ENCODE data around the gene CLASRP.

DNA sequence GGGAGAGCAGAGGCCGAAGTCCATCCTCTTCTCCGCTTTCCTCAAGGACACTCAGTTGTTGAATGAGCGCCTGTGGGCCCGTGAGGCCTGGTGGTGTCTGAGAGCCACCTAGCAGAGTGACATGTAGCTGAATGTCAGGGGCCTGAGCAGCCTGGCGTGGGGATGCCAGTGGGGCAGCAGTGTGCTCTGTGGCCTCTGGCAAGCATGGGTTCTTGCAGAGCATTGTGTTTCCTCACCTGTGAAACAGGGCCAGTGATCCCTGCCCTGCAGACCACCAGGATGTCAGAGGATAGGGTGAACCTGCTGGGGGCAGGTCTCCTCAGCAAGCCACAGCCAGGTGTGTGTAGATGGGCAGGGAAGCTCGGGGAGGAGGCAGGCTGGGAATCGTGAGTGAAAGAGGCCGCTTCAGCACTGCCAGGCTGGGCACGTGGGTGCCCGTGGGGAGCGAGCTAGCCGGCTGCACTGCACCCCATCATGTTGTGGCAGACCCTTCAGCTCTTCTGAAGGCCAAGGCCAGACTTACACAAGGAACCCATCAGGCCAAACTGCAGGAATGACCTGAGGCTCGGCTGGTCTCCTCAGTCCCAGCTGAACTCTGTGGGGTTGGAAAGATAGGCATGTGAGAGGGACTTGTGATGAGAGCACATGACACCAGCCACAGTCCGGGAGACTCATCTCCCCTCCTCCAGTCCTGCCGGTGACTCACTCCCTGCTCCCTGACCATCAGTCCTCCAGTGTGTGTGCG lies 59.1 kb downstream of the CLASRP start:
- TF ChIP-seq, protein P1, sequence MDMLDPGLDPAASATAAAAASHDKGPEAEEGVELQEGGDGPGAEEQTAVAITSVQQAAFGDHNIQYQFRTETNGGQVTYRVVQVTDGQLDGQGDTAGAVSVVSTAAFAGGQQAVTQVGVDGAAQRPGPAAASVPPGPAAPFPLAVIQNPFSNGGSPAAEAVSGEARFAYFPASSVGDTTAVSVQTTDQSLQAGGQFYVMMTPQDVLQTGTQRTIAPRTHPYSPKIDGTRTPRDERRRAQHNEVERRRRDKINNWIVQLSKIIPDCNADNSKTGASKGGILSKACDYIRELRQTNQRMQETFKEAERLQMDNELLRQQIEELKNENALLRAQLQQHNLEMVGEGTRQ (CRISPR knock-in tag; IDR thresholded peaks at IDR 0.05): no peak
- no peak for TF ChIP-seq CTCF (IDR thresholded peaks at IDR 0.05)
- TF ChIP-seq FOXJ3 (CRISPR knock-in tag; IDR thresholded peaks at IDR 0.05; ENCODE audit: borderline replicate concordance): no peak
- TF ChIP-seq ZNF138 (CRISPR knock-in tag; conservative IDR thresholded peaks at IDR 0.05): no peak
- TF ChIP-seq ETV6 (CRISPR knock-in tag; IDR thresholded peaks at IDR 0.05): no peak
- TF ChIP-seq TCF7 (CRISPR knock-in tag; IDR thresholded peaks at IDR 0.05; ENCODE audit: low read depth): no peak
- TF ChIP-seq, protein P2, sequence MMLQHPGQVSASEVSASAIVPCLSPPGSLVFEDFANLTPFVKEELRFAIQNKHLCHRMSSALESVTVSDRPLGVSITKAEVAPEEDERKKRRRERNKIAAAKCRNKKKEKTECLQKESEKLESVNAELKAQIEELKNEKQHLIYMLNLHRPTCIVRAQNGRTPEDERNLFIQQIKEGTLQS (CRISPR knock-in tag; conservative IDR thresholded peaks at IDR 0.05): no peak
- TF ChIP-seq, protein P3, sequence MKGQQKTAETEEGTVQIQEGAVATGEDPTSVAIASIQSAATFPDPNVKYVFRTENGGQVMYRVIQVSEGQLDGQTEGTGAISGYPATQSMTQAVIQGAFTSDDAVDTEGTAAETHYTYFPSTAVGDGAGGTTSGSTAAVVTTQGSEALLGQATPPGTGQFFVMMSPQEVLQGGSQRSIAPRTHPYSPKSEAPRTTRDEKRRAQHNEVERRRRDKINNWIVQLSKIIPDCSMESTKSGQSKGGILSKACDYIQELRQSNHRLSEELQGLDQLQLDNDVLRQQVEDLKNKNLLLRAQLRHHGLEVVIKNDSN (CRISPR knock-in tag; IDR thresholded peaks at IDR 0.05): no peak
- TF ChIP-seq IRF2 (CRISPR knock-in tag; IDR thresholded peaks at IDR 0.05; ENCODE audit: borderline replicate concordance, low read depth): no peak
- TF ChIP-seq ZNF416 (CRISPR knock-in tag; IDR thresholded peaks at IDR 0.05): no peak
- no peak for TF ChIP-seq TEAD1 (CRISPR knock-in tag; IDR thresholded peaks at IDR 0.05)
- no peak for TF ChIP-seq MAX (CRISPR knock-in tag; IDR thresholded peaks at IDR 0.05)
- no peak for TF ChIP-seq RELA (CRISPR knock-in tag; IDR thresholded peaks at IDR 0.05; ENCODE audit: borderline replicate concordance)
- no peak for TF ChIP-seq HMGXB4 (CRISPR knock-in tag; IDR thresholded peaks at IDR 0.05)
